ENCODE data around the gene EPHA8. TPM values are rescaled to one million over a fixed set of nuclear protein-coding genes. Genes with fewer than 3 reads are reported as not detected.

EPHA8 gene
- total RNA-seq, 4 donors from 2014 or later: 0.62 TPM; not detected in 3

DNA sequence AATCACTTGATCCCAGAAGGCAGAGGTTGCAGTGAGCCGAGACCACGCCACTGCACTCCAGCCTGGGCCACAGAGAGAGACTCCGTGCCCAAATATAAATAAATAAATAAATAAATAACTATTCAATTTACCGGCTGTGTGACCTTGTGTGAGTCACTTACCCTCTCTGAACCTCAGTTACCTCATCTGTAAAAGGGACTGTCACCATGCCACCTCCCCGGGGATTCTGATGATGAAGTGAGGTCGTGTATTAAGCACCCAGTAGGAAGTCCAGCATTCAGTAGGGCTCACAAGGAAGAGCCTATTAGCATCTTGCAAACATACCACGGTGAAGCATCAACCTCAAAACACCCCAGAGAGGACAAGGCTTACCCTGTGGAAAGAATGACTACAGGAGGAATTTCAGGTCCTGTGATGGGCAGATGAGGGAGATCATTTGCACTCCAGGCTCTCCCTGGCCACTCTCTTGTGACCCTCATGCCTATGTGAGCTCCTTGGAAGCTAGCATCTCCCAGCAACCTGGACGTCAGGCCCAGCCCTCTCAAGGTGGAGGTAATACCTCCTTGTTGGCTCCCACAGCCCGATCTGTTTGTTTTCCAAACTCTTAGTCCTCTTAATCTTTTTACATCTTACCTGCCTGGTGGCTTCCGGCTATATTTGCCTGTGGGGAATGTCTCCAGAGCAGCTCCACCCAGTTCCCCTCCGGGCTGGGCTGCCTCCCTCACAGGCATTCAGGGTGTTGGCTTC, 65.6 kb downstream of the EPHA8 start:
- no peak overlapping the region for H3K4me3 ChIP-seq (ENCODE audit: low read depth, poor library complexity, severe bottlenecking)
- 47 to 48% methylated on average over 11 of the region's 11 CpGs for WGBS, 2 donors
- intact Hi-C loops (cut with DNase I; ENCODE audit: low total_unique reads): no loop called here
- TF ChIP-seq, protein P1, sequence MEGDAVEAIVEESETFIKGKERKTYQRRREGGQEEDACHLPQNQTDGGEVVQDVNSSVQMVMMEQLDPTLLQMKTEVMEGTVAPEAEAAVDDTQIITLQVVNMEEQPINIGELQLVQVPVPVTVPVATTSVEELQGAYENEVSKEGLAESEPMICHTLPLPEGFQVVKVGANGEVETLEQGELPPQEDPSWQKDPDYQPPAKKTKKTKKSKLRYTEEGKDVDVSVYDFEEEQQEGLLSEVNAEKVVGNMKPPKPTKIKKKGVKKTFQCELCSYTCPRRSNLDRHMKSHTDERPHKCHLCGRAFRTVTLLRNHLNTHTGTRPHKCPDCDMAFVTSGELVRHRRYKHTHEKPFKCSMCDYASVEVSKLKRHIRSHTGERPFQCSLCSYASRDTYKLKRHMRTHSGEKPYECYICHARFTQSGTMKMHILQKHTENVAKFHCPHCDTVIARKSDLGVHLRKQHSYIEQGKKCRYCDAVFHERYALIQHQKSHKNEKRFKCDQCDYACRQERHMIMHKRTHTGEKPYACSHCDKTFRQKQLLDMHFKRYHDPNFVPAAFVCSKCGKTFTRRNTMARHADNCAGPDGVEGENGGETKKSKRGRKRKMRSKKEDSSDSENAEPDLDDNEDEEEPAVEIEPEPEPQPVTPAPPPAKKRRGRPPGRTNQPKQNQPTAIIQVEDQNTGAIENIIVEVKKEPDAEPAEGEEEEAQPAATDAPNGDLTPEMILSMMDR (IDR thresholded peaks at IDR 0.05): no peak
- no peak for TF ChIP-seq POLR2A (IDR thresholded peaks at IDR 0.05)
- no peak for DNase-seq (ENCODE audit: low spot score in 2 of 2)

DNA sequence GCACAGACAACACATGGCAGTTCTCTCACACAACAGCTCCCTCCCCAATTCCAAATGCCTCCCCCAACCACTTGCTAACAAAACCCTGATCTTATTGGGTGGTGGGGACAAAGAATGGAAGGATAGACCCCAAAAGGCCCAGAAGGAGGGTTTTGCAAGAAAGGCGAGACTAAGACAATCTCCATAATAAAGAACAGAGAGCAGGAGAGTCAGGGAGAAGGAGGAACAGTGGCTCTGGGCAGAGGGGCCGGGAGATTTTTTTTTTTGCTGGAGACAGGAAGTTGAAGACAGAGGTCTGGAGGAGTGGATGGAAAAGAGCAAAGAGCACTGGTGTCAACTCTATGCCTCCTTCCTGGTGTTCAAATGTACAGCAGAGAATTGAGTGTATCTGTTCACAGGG, 66.6 kb downstream of the EPHA8 start:
- no peak for DNase-seq (ENCODE audit: low spot score in 2 of 2)
- intact Hi-C loops (cut with DNase I; ENCODE audit: low total_unique reads): no loop called here
- WGBS, 2 donors: 46 to 47% methylated on average over 2 of the region's 2 CpGs
- no peak overlapping the region for H3K4me3 ChIP-seq (ENCODE audit: low read depth, poor library complexity, severe bottlenecking)
- no peak for TF ChIP-seq POLR2A (IDR thresholded peaks at IDR 0.05)
- TF ChIP-seq, protein P1 (IDR thresholded peaks at IDR 0.05): no peak

DNA sequence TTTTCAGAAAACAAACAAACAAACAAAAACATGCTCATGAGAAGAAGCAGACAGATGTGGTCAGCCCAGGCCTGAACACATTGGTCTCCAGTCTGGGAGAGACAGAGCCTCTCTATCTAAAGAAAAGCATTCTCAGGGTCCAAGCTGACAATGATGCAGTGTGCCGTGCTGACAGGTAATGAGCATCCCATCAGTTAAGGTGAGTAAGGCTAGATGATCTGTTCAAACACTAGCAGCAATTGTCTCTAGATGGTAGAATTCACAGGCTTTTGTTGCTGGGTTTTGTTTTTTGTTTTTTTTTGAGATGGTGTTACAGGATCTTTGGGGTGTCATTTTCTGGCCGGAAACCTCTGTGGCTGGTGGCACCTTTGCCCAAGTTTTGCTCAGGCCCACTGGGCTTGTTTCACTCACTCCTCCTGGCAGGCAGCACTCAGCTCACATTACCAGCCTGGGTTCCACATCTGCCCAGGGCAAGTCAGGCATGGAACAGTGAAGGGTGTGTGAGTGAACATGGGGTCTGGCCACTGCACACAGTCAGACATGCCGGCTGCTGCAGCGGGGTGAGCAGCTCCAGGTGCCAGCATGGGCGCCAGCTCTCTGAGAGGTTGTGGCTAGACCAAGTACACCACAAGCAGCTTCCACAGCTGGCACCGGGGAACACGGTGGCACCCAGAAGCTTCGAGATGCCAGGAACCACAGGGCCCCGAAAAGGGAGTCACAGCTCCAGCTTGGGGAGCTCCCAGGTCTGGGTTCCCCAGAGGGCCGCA, 70.6 kb downstream of the EPHA8 start:
- intact Hi-C loops (cut with DNase I; ENCODE audit: low total_unique reads): no loop called here
- DNase-seq (ENCODE audit: low spot score in 2 of 2): no peak
- TF ChIP-seq, protein P1 (IDR thresholded peaks at IDR 0.05): no peak
- no peak for TF ChIP-seq POLR2A (IDR thresholded peaks at IDR 0.05)
- H3K4me3 ChIP-seq (ENCODE audit: low read depth, poor library complexity, severe bottlenecking): no peak overlapping the region
- WGBS, 2 donors: 66 to 87% methylated on average over 8 to 10 of the region's 10 CpGs

DNA sequence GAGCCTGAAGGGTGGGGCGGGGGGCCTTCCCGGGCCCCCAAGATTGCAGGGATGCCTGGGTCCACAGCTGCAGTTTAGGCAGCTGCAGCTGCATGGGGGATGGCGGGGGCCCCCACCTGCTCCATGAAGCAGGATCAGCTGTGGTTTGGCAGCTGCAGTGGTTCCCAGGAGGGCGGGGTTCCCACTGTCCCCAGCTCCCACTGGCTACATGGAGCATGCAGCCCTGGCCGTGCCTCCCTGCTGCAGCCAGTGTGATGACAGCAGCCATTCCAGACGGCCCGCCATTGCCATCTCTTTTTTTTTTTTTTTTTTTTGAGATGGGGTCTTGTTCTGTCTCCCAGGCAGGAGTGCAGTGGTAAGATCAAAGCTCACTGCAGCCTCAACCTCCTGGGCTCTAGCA, 72.1 kb downstream of the EPHA8 start:
- intact Hi-C loops (cut with DNase I; ENCODE audit: low total_unique reads): no loop called here
- no peak for DNase-seq (ENCODE audit: low spot score in 2 of 2)
- TF ChIP-seq POLR2A (IDR thresholded peaks at IDR 0.05): no peak
- TF ChIP-seq, protein P1 (IDR thresholded peaks at IDR 0.05): no peak
- no peak overlapping the region for H3K4me3 ChIP-seq (ENCODE audit: low read depth, poor library complexity, severe bottlenecking)
- 50 to 52% methylated on average over 6 to 7 of the region's 7 CpGs for WGBS, 2 donors

DNA sequence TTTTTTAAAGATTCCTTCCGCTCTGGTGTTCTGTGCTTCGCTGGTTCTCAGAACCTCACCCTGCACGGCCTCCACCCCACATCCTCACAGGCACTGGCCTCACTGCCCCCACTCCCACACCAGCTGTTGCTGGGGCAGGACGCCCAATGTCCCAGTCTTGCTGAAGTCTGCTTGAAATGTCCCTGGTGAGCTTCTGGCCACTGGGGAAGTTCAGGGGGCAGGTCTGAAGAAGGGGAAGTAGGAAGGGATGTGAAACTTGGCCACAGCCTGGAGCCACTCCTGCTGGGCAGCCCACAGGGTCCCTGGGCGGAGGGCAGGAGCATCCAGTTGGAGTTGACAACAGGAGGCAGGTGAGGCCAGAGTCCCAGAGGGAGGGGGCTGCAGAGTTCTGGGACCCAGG, 73.1 kb downstream of the EPHA8 start, which contains the start of gene C1QA:
TSS of gene C1QA (plus strand) at position 276 of the 400 bp plus-strand sequence. CDS start 989 bp downstream, outside the sequence.
- 33 to 59% methylated on average over 5 of the region's 5 CpGs for WGBS, 2 donors
- H3K4me3 ChIP-seq (ENCODE audit: low read depth, poor library complexity, severe bottlenecking): no peak within 1 kb of the TSS
- intact Hi-C loops (cut with DNase I; ENCODE audit: low total_unique reads): no loop called here
- DNase-seq (ENCODE audit: low spot score in 2 of 2): peak in 1 of 2 donors; percentile 69
- TF ChIP-seq, protein P1 (IDR thresholded peaks at IDR 0.05): no peak
- no peak for TF ChIP-seq POLR2A (IDR thresholded peaks at IDR 0.05)

Measured in lower leg skin (tissue), 4 donors.